Skin of body (tissue), 3 donors: Measurements from ENCODE around the gene GPC6. TPM values are rescaled to one million over a fixed set of nuclear protein-coding genes. Genes with fewer than 3 reads are reported as not detected.

ENCODE experiments used
- DNase-seq: peaks from one replicate; lab custom pipeline; 2025; lab: John Stamatoyannopoulos, UW
- small RNA-seq: library from RNA; depleted of rRNA; stranded (forward); fragments of <200 nt; gene quantifications from one replicate; pipeline ENCODE3, GENCODE V24; 2014; ENCODE audit warnings: low replicate concordance
- total RNA-seq: library from RNA; depleted of rRNA; stranded (reverse); fragments of >200 nt; gene quantifications from one replicate; pipeline ENCODE4 v1.2.3, GENCODE V29; 2014

GPC6 gene
- total RNA-seq, 1 donor from 2014 or later = 10.9 TPM

DNA sequence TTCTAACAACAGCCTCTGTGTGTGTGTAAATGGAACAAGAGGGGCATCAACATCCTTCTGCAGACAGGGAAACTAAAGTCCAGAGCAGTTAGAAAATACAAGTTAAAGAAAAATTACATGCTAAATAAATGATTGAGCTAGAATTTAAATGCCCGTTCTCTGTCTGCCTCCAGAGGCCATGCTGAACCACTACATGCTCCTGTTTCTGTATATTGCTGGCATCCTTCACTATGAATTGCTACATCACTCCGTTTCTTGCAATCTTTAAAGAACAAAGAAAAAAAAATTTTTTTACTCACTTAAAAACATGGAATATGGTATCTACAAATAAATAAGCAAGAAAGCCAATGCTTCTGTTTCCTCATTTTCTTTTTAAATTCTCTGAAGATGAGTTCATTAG, 1205.0 kb downstream of the GPC6 start:
- DNase-seq = no peak

- DNase-seq = no peak
Measured at GRCh38 chr13:94431987-94432386, 1205.4 kb downstream of the GPC6 start.

GRCh38 chr13:94433055-94433961, 1206.7 kb downstream of the GPC6 start:
- no peak for DNase-seq

DNA sequence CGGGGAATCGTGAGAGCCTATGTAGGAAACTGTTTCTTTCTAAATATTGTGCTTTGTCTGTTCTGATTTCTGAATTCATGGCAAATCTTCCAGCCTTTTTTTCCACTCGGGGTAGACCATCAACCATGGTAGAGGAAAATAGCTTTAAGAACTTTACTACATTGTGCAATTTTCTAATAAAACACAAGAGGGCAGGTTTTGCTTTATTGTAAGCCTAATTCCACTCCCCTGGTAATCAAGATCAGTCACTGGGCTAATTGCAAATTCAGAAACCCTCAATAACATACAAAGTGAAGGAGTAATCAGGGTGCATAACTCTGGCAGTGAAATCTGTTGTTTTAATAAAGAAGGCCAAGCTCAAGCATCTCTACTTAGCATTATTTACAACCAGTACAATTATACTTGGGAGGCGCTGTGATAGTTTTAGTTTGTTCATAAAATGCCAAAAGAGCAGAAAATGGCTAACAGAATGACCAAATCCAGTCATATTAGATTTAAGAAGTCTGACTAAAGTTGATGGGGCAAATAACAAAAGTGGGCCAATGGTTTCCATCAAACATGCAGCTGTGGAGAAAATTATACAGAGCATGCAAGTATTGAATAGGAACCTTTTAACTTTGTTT, 1209.1 kb downstream of the GPC6 start:
- DNase-seq = peak; percentile 26

GRCh38 chr13:94444826-94445225, 1218.2 kb downstream of the GPC6 start:
- DNase-seq = no peak

GRCh38 chr13:94454334-94454733, 1227.7 kb downstream of the GPC6 start:
- no peak for DNase-seq

GRCh38 chr13:94454906-94455305, 1228.3 kb downstream of the GPC6 start:
- DNase-seq = no peak

- DNase-seq = no peak
Measured at GRCh38 chr13:94455414-94455813, 1228.8 kb downstream of the GPC6 start.

Small RNA genes within 50 kb of the gene (small RNA-seq; reads per million reads assigned to genes)
- gene RNA5SP35 = not detected
